Activated CD8-positive, alpha-beta memory T cell treated with anti-CD3 and anti-CD28 coated beads, Interleukin-2, amount 50 U/mL, for 24 hours (primary cell): Measurements from ENCODE around the gene MTCL1.

Source experiments
- DNase-seq: peaks from one replicate; pipeline ENCODE4 v3.0.0-alpha.2; 2020; ENCODE audit errors: extremely low read depth

MTCL1 gene

DNA sequence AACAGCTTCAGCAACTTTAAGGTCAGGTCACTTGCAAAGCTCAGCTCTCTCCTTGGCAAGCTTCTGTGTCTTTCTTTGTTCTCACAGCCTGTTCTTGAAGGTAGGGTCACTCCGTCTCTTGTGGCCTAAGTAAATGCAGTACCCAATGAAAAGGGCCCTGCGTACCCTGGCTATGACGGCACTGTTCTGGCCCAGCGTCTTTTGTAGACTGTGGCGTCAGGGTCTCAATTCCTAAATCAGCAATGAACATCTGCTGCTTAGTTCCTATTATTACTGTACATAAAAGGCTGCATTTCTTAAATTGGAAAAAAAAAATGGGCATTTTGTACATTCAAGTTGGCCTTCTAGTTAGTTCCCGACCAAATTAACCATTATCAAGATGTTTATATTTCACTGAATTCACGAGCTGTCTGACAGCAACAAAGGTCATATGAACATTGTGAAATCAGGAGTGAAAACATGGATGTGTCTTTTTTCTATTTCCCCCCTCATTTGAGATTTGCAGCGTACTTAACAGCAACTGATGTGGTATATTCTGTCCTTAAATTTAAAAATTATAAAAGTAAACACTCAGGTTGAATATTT, 17.0 kb upstream of the MTCL1 start:
- no peak for DNase-seq

DNA sequence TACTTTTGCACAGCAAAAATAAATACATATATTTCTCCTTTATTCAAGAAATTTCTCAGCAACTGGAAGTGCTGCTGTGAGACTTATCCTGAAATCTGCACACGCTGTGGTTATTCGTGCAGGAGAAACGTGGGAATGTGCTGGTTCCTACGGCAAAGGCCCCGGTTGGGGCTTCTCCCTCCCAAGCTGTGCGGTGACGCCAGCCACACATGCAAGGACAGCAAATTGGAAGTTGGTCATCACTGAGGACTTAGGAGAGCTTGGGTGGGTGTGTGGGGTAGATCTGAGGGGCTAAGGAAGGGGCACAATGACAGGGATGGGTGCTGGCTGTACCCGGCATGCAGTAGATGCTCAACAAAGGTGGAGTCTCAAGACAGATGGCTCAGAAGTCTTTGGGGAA, 16.5 kb upstream of the MTCL1 start:
- no peak for DNase-seq

GRCh38 chr18:8689517-8689916, 15.8 kb upstream of the MTCL1 start:
- DNase-seq: no peak

- no peak for DNase-seq
Observed at GRCh38 chr18:8694891-8695290, 10.5 kb upstream of the MTCL1 start.

- DNase-seq: no peak
Observed at GRCh38 chr18:8695932-8696517, 9.3 kb upstream of the MTCL1 start.

- peak; percentile 43 for DNase-seq
Observed at GRCh38 chr18:8696749-8697211, 8.6 kb upstream of the MTCL1 start.

GRCh38 chr18:8699126-8699525, 6.2 kb upstream of the MTCL1 start:
- DNase-seq: no peak

- no peak for DNase-seq
Observed at GRCh38 chr18:8699948-8700347, 5.4 kb upstream of the MTCL1 start.

DNA sequence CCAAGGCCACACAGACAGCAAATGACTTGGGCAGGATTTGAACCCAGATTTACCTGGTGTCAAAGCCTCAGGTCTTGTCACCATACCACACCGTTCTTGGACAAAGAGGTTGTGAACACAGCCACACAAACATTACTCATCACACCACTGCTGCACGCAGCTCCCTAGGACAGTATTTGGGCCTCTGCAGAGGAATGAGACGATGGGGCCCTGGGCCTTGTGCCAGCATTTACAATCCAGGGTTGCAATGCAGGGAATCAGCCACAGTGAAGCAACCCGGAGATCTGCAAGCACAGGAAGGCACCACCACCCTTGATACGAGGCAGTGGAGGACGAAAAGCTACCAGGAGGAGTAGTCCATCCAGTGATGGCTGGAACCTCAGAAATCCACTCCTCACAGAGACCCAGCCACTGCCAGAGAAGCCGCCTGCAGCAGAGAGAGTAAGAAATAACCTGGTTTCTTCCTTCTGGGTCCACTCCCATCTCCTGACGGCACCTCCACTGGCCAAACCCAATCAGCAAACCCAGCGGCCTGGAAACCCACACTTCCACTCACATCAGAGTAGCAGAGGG, 3.7 kb upstream of the MTCL1 start:
- DNase-seq: no peak

- no peak for DNase-seq
Observed at GRCh38 chr18:8702668-8703067, 2.7 kb upstream of the MTCL1 start.

- no peak for DNase-seq
Observed at GRCh38 chr18:8703092-8703709, 2.2 kb upstream of the MTCL1 start.

DNA sequence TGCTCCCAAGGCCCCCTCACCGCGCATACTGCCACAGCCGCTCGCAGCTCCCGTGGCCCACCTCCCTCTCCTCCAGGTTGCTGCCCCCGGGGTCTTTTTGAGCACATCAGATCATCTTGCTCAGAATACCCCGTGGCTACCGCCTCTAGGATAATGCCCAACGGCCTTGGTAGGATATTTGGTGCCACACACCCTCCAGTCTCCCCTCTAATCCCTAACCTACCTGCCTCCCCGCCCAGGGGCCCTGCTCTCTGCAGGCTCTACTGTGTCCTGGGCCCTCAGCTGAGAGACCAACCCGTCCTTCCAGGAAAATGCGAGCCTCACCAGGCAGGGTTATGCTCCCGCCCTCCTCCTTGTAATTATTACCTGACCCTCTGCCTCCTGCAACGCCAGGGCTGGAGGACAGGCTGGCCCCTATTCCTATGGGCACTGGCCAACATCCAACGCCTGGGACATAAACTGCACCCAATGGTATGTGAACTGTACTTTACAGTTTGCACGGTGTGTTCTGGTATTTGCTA, 1.5 kb upstream of the MTCL1 start:
- no peak for DNase-seq

DNA sequence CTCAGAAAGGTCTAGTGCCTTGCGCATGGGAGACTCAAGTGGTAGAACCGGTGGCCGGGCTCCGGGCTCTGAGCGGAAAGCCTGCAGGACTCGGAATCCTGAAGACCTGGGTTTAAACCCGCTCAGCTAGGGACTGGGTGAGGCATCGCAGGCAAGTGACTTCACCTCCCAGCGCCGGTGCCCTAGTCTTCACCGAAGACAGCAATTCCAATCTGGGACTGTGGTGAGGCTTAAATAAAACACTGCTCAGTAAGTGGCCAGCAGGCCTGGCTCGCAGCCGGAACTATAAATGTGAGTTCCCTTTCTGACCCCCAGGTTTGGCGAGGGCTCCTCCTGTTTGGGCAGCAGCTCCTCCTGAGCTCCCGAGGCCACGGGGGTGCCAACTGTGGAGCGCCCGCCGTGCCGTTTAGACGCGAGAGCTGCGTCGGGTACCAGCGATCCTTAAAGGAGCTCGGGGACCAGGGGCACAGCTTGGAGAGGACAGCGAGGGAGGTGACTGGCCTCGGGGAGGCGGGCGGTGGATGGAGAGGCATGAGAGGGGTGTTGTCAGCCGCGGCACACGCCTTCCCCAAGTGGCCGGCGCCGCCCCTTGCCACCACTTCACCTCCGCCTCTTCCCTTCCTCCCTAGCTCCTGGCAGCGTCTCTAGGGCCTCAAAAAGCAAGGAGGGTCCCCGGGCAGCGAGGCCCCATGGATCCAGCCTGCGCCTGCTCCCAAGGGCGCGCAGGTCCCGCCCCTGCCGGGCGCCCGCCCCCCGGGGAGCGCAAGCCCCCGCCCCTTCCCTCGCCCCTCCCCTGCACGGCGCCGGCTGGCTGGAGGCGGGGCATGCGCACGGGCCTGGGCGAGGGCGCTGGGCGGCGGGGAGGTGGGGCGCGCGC, 757 bp upstream of the MTCL1 start:
- DNase-seq: peak; percentile 51

GRCh38 chr18:8705961-8706790, 820 bp downstream of the MTCL1 start:
- DNase-seq: no peak

- no peak for DNase-seq
Observed at GRCh38 chr18:8706791-8707555, 1.6 kb downstream of the MTCL1 start.

DNA sequence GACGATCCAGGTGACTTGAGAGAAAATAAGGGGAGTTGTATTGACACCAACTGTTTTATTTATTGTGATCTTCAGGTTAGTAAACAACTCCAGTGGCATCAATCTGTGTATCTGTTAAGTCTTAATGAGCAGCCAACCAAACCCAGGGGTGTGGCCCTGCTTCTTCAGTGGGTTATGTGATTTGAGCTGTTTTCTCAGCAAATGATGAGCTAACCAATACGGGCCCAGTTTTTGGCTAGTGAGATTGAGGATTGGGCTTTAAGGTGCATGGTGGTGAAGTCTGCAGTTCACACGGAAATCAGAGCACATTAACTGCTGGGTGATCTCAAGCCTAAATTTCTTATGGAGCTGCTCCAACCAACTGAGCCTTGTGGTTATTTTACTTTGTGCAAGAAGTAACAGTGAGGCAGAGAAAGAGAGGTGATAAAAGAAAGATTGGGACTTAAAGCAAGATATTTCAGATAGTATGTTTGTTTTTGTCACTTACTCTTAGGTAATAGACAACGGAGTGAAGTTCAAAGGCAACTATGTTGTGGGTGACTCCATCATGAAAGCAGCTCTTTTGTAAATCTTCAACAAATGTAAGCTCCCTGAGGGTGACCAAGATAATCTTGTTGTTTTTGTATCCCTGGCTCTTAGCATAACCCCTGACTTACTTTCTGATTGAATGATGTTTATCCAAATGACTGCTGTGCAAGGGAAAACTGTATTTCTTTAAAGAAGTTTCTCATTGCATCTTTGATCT, 2.4 kb downstream of the MTCL1 start:
- no peak for DNase-seq

GRCh38 chr18:8708670-8709069, 3.3 kb downstream of the MTCL1 start:
- no peak for DNase-seq

DNA sequence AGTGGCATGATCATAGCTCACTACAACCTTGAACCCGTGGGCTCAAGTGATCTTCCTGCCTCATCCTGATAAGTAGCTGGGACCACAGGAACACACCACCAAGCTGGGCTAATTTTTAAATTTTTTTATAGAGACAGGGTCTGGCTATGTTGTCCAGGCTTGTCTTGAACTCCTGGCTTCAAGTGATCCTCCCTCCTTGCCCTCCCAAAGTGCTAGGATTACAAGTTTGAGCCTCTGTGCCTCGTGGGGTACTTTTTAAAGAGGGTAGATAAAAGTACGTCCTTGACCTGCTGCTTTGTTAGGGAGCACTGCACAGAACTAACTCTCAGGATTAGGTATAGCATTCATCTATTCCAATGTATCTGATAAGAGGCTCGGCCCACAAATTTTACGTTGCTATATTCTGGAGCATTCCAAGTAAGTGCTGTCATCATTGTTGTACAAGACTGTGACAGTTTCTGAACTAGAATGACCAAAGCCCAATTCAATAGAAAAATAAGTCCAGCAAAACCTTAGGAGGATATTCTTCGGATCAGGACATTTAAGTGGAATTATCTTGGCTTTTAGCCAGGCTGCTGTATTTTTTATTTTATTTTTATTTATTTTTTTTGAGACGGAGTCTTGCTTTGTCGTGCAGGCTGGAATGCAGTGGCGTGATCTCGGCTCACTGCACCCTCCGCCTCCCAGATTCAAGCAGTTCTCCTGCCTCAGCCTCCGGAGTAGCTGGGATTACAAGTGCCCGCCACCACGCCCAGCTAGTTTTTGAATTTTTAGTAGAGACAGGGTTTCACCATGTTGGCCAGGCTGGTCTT, 4.1 kb downstream of the MTCL1 start:
- DNase-seq: no peak

- DNase-seq: no peak
Observed at GRCh38 chr18:8711736-8712135, 6.4 kb downstream of the MTCL1 start.
